Ascending aorta (tissue), 2 donors: Measurements from ENCODE around the gene NKD2. TPM values are rescaled to one million over a fixed set of nuclear protein-coding genes. Genes with fewer than 3 reads are reported as not detected.
"Not testable (repeated sequence)": the region's sequence is repeated elsewhere in the genome, so short reads cannot be mapped to it uniquely, and the experiment has no call there.

Experiments used
- DNase-seq, 2 donors: peaks; one replicate each; pipeline ENCODE4 v3.0.0-alpha.2; 2019; ENCODE audit warnings: low spot score in 2 of 2
- H3K27ac ChIP-seq, 2 donors: fragments of 200-600 bp; sonication (generic); one replicate each; pipeline ENCODE4 v1.5.1; 2016 to 2017; ENCODE audit warnings: mild to moderate bottlenecking in 1 of 2
- H3K27me3 ChIP-seq: fragments of 200-600 bp; sonication (generic); one replicate; pipeline ENCODE4 v1.5.1; 2017
- H3K36me3 ChIP-seq, 2 donors: fragments of 200-600 bp; sonication (generic); one replicate each; pipeline ENCODE4 v1.5.1; 2016
- H3K4me1 ChIP-seq, 2 donors: fragments of 200-600 bp; sonication (generic); one replicate each; pipeline ENCODE4 v1.5.1; 2016 to 2017; ENCODE audit warnings: mild to moderate bottlenecking in 1 of 2
- H3K4me3 ChIP-seq, 2 donors: fragments of 200-600 bp; sonication (generic); one replicate each; pipeline ENCODE4 v1.5.1; 2016 to 2017; ENCODE audit warnings: mild to moderate bottlenecking in 1 of 2
- H3K9me3 ChIP-seq, 2 donors: fragments of 200-600 bp; sonication (generic); one replicate each; pipeline ENCODE4 v1.5.1; 2016
- CTCF ChIP-seq, 3 experiments: fragments of 200-600 bp in 2 of 3; fragments of 450-650 bp in 1 of 3; sonication (generic) in 2 of 3; IDR thresholded peaks; one replicate each; pipeline ENCODE4 v1.5.1; 2016 to 2019; ENCODE audit warnings: antibody characterized with exemption in 3 of 3, mild to moderate bottlenecking in 1 of 3, moderate library complexity in 1 of 3
- intact Hi-C: fragments of 100-400 bp; cut with DNase I; formaldehyde crosslinking; loops from one replicate; pipeline ENCODE4 v1.15.1; 2023
- total RNA-seq: library from RNA; depleted of rRNA; stranded (reverse); fragments of >200 nt; gene quantifications from one replicate; pipeline ENCODE4 v1.1.0, GENCODE V29; 2016

NKD2 gene
- total RNA-seq, 1 donor from 2014 or later: 6.5 TPM

GRCh38 chr5:1058988-1059883 is 50.6 kb downstream of the NKD2 start:
- intact Hi-C loops: no loop called here
- no peak overlapping the region for H3K27ac ChIP-seq
- H3K9me3 ChIP-seq: no peaks in the 10 kb centered on the region
- DNase-seq: no peak
- peaks cover 29 to 38% of the 10 kb centered on the region in 2 donors for H3K36me3 ChIP-seq
- no peaks in the 10 kb centered on the region for H3K27me3 ChIP-seq
- no peak for TF ChIP-seq CTCF (IDR thresholded peaks at IDR 0.05)
- H3K4me3 ChIP-seq: no peak overlapping the region
- H3K4me1 ChIP-seq: no peaks in the 10 kb centered on the region

- no peak for TF ChIP-seq CTCF (IDR thresholded peaks at IDR 0.05)
- H3K27me3 ChIP-seq: no peaks in the 10 kb centered on the region
- intact Hi-C loops: no loop called here
- H3K4me1 ChIP-seq: no peaks in the 10 kb centered on the region
- H3K27ac ChIP-seq: no peak overlapping the region
- H3K9me3 ChIP-seq: no peaks in the 10 kb centered on the region
- no peak for DNase-seq
- H3K36me3 ChIP-seq: peaks cover 26 to 39% of the 10 kb centered on the region in 2 donors
- H3K4me3 ChIP-seq: no peak overlapping the region
Measured at GRCh38 chr5:1059884-1060263, 51.3 kb downstream of the NKD2 start.

GRCh38 chr5:1060535-1060981 is 52.0 kb downstream of the NKD2 start:
- intact Hi-C loops: no loop called here
- H3K9me3 ChIP-seq: no peaks in the 10 kb centered on the region
- no peak overlapping the region for H3K27ac ChIP-seq
- DNase-seq: no peak
- no peak for TF ChIP-seq CTCF (IDR thresholded peaks at IDR 0.05)
- no peaks in the 10 kb centered on the region for H3K27me3 ChIP-seq
- no peaks in the 10 kb centered on the region for H3K4me1 ChIP-seq
- no peak overlapping the region for H3K4me3 ChIP-seq
- H3K36me3 ChIP-seq: peaks cover 25 to 39% of the 10 kb centered on the region in 2 donors

GRCh38 chr5:1061292-1061691 is 52.7 kb downstream of the NKD2 start:
- DNase-seq, H3K4me1 ChIP-seq, H3K4me3 ChIP-seq, intact Hi-C loops, H3K27me3 ChIP-seq, H3K9me3 ChIP-seq, H3K27ac ChIP-seq: not testable (repeated sequence)
- peaks cover 20 to 38% of the 10 kb centered on the region in 2 donors for H3K36me3 ChIP-seq

- Histone ChIP-seq H3K27ac (no peak overlapping the region), H3K27me3 (no peaks in the 10 kb centered on the region), H3K9me3 (no peaks in the 10 kb centered on the region), H3K4me1 (no peaks in the 10 kb centered on the region), H3K4me3 (no peak overlapping the region), H3K36me3 (peaks cover 14 to 34% of the 10 kb centered on the region in 2 donors)
- DNase-seq: no peak
- no peak for TF ChIP-seq CTCF (IDR thresholded peaks at IDR 0.05)
- intact Hi-C loops: no loop called here
Measured at GRCh38 chr5:1061916-1062315, 53.3 kb downstream of the NKD2 start.

GRCh38 chr5:1062761-1063568 is 54.4 kb downstream of the NKD2 start:
- intact Hi-C loops: no loop called here
- no peak for TF ChIP-seq CTCF (IDR thresholded peaks at IDR 0.05)
- H3K36me3 ChIP-seq: peaks cover 13 to 24% of the 10 kb centered on the region in 2 donors

More at GRCh38 chr5:1062761-1063568, 54.4 kb downstream of the NKD2 start:
- DNase-seq: no peak
- Histone ChIP-seq H3K27ac (no peak overlapping the region), H3K4me3 (no peak overlapping the region), H3K4me1 (no peaks in the 10 kb centered on the region), H3K27me3 (no peaks in the 10 kb centered on the region), H3K9me3 (no peaks in the 10 kb centered on the region)
